ENCODE results near the gene PCDH18.
"Not testable (repeated sequence)": the region's sequence is repeated elsewhere in the genome, so short reads cannot be mapped to it uniquely, and the experiment has no call there.

PCDH18 gene

DNA sequence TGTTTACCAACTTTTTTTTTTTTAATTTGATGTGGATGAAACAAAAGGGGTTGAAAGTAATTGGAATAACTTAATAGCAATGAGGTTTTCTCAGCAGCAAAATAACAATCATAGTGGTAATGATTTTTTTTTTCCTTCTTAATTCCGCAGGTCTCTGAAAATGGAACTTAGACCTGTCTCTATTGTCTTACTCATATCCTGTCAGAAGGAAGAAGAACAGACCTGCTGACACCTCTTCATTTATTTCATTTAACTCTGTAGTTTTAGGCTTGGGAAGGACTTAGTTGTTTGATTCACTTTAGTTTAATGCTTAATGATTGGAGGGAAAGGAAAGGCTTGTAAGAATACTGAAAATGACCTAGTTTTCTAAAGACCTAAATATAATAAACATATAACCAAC, 9.0 kb downstream of the PCDH18 start:
- H3K79me2 ChIP-seq (ENCODE audit: insufficient read depth, low read length), result no peaks in the 10 kb centered on the region

GRCh38 chr4:137521053-137521452, 11.2 kb downstream of the PCDH18 start:
- Histone ChIP-seq H3K27me3 (ENCODE audit: insufficient read depth, low read length, poor library complexity, severe bottlenecking) (no peaks in the 10 kb centered on the region), H3K4me2 (ENCODE audit: low read depth, low read length, poor library complexity, severe bottlenecking) (no peak overlapping the region), H3K36me3 (ENCODE audit: insufficient read depth, low read length) (no peaks in the 10 kb centered on the region), H3K4me1 (ENCODE audit: insufficient read depth, low read length, poor library complexity, severe bottlenecking) (no peaks in the 10 kb centered on the region), H3K9me3 (ENCODE audit: insufficient read depth, low read depth, low read length) (no peaks in the 10 kb centered on the region), H3K9me2 (replicated peaks; ENCODE audit: low read depth, low read length) (no peaks in the 10 kb centered on the region), H3F3A (ENCODE audit: low read depth) (no peaks in the 10 kb centered on the region), H2AFZ (ENCODE audit: low read length) (no peak overlapping the region), H3K9ac (ENCODE audit: low read depth, low read length, poor library complexity, severe bottlenecking) (no peak overlapping the region), H3K4me3 (ENCODE audit: low read length, poor library complexity, severe bottlenecking) (no peak overlapping the region), H3K79me2 (ENCODE audit: insufficient read depth, low read length) (no peaks in the 10 kb centered on the region), H4K20me1 (ENCODE audit: insufficient read depth, low read length, poor library complexity, severe bottlenecking) (no peaks in the 10 kb centered on the region)
- TF ChIP-seq, protein P1, sequence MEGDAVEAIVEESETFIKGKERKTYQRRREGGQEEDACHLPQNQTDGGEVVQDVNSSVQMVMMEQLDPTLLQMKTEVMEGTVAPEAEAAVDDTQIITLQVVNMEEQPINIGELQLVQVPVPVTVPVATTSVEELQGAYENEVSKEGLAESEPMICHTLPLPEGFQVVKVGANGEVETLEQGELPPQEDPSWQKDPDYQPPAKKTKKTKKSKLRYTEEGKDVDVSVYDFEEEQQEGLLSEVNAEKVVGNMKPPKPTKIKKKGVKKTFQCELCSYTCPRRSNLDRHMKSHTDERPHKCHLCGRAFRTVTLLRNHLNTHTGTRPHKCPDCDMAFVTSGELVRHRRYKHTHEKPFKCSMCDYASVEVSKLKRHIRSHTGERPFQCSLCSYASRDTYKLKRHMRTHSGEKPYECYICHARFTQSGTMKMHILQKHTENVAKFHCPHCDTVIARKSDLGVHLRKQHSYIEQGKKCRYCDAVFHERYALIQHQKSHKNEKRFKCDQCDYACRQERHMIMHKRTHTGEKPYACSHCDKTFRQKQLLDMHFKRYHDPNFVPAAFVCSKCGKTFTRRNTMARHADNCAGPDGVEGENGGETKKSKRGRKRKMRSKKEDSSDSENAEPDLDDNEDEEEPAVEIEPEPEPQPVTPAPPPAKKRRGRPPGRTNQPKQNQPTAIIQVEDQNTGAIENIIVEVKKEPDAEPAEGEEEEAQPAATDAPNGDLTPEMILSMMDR (conservative IDR thresholded peaks at IDR 0.05; ENCODE audit: low read length), result no peak
- TF ChIP-seq EZH2phosphoT487 (IDR thresholded peaks at IDR 0.05; ENCODE audit: borderline replicate concordance), result no peak

More for the DNA sequence above, 9.0 kb downstream of the PCDH18 start:
- TF ChIP-seq EZH2phosphoT487 (IDR thresholded peaks at IDR 0.05; ENCODE audit: borderline replicate concordance), result no peak
- TF ChIP-seq, protein P1 (conservative IDR thresholded peaks at IDR 0.05; ENCODE audit: low read length), result no peak
- no peaks in the 10 kb centered on the region for H3K36me3 ChIP-seq (ENCODE audit: insufficient read depth, low read length)
- H3K27me3 ChIP-seq (ENCODE audit: insufficient read depth, low read length, poor library complexity, severe bottlenecking), result no peaks in the 10 kb centered on the region
- no peaks in the 10 kb centered on the region for H3K9me3 ChIP-seq (ENCODE audit: insufficient read depth, low read depth, low read length)
- H3F3A ChIP-seq (ENCODE audit: low read depth), result no peaks in the 10 kb centered on the region
- no peak overlapping the region for H2AFZ ChIP-seq (ENCODE audit: low read length)
- no peak overlapping the region for H3K4me3 ChIP-seq (ENCODE audit: low read length, poor library complexity, severe bottlenecking)
- H3K4me2 ChIP-seq (ENCODE audit: low read depth, low read length, poor library complexity, severe bottlenecking), result no peak overlapping the region
- no peaks in the 10 kb centered on the region for H4K20me1 ChIP-seq (ENCODE audit: insufficient read depth, low read length, poor library complexity, severe bottlenecking)
- H3K4me1 ChIP-seq (ENCODE audit: insufficient read depth, low read length, poor library complexity, severe bottlenecking), result no peaks in the 10 kb centered on the region
- no peak overlapping the region for H3K9ac ChIP-seq (ENCODE audit: low read depth, low read length, poor library complexity, severe bottlenecking)
- no peaks in the 10 kb centered on the region for H3K9me2 ChIP-seq (replicated peaks; ENCODE audit: low read depth, low read length)

- Histone ChIP-seq H3K4me2 (ENCODE audit: low read depth, low read length, poor library complexity, severe bottlenecking) (no peak overlapping the region), H3K9me3 (ENCODE audit: insufficient read depth, low read depth, low read length) (no peaks in the 10 kb centered on the region), H3K36me3 (ENCODE audit: insufficient read depth, low read length) (no peaks in the 10 kb centered on the region), H3K9me2 (replicated peaks; ENCODE audit: low read depth, low read length) (no peaks in the 10 kb centered on the region), H3K4me1 (ENCODE audit: insufficient read depth, low read length, poor library complexity, severe bottlenecking) (no peaks in the 10 kb centered on the region), H3F3A (ENCODE audit: low read depth) (no peaks in the 10 kb centered on the region), H3K79me2 (ENCODE audit: insufficient read depth, low read length) (no peaks in the 10 kb centered on the region), H4K20me1 (ENCODE audit: insufficient read depth, low read length, poor library complexity, severe bottlenecking) (no peaks in the 10 kb centered on the region), H2AFZ (ENCODE audit: low read length) (no peak overlapping the region), H3K4me3 (ENCODE audit: low read length, poor library complexity, severe bottlenecking) (no peak overlapping the region), H3K27me3 (ENCODE audit: insufficient read depth, low read length, poor library complexity, severe bottlenecking) (no peaks in the 10 kb centered on the region), H3K9ac (ENCODE audit: low read depth, low read length, poor library complexity, severe bottlenecking) (no peak overlapping the region)
- TF ChIP-seq EZH2phosphoT487 (IDR thresholded peaks at IDR 0.05; ENCODE audit: borderline replicate concordance), result no peak
- TF ChIP-seq, protein P1 (conservative IDR thresholded peaks at IDR 0.05; ENCODE audit: low read length), result no peak
Observed at GRCh38 chr4:137519406-137519805, 12.9 kb downstream of the PCDH18 start.

GRCh38 chr4:137517323-137517722, 15.0 kb downstream of the PCDH18 start:
- not testable (repeated sequence) for H3K9ac ChIP-seq (ENCODE audit: low read depth, low read length, poor library complexity, severe bottlenecking); H2AFZ ChIP-seq (ENCODE audit: low read length); H3K36me3 ChIP-seq (ENCODE audit: insufficient read depth, low read length); H3K4me1 ChIP-seq (ENCODE audit: insufficient read depth, low read length, poor library complexity, severe bottlenecking); H4K20me1 ChIP-seq (ENCODE audit: insufficient read depth, low read length, poor library complexity, severe bottlenecking); H3K9me2 ChIP-seq (replicated peaks; ENCODE audit: low read depth, low read length); H3K79me2 ChIP-seq (ENCODE audit: insufficient read depth, low read length); H3K27me3 ChIP-seq (ENCODE audit: insufficient read depth, low read length, poor library complexity, severe bottlenecking); H3K4me3 ChIP-seq (ENCODE audit: low read length, poor library complexity, severe bottlenecking); H3F3A ChIP-seq (ENCODE audit: low read depth); H3K4me2 ChIP-seq (ENCODE audit: low read depth, low read length, poor library complexity, severe bottlenecking); H3K9me3 ChIP-seq (ENCODE audit: insufficient read depth, low read depth, low read length)

All from Loucy (cell line).